ENCODE measurements around the gene EGLN2.
"Not testable (repeated sequence)": the region's sequence is repeated elsewhere in the genome, so short reads cannot be mapped to it uniquely, and the experiment has no call there.

Gene EGLN2

GRCh38 chr19:40803857-40804782 is 5.1 kb downstream of the EGLN2 start:
- peak; percentile 82 for ATAC-seq
- H3K36me3 Mint-ChIP-seq, result peaks cover 60% of the 10 kb centered on the region
- peak overlapping the region; percentile 76 for H3K4me3 Mint-ChIP-seq
- no peaks in the 10 kb centered on the region for H3K9me3 Mint-ChIP-seq
- peak overlapping the region; percentile 90 for H3K27ac Mint-ChIP-seq
- no peaks in the 10 kb centered on the region for H3K27me3 Mint-ChIP-seq
- H3K4me1 Mint-ChIP-seq, result peaks cover 91% of the 10 kb centered on the region

- Mint-ChIP-seq H3K36me3 (peaks cover 58% of the 10 kb centered on the region), H3K4me3 (peak overlapping the region; percentile 41), H3K9me3 (no peaks in the 10 kb centered on the region), H3K4me1 (peaks cover 92% of the 10 kb centered on the region), H3K27ac (peak overlapping the region; percentile 90), H3K27me3 (no peaks in the 10 kb centered on the region)
- no peak for ATAC-seq
Observed at GRCh38 chr19:40804783-40805242, 5.8 kb downstream of the EGLN2 start.

GRCh38 chr19:40805258-40805868 is 6.4 kb downstream of the EGLN2 start:
- no peaks in the 10 kb centered on the region for H3K27me3 Mint-ChIP-seq
- H3K9me3 Mint-ChIP-seq, result no peaks in the 10 kb centered on the region
- peaks cover 52% of the 10 kb centered on the region for H3K36me3 Mint-ChIP-seq
- no peak overlapping the region for H3K4me3 Mint-ChIP-seq
- peak overlapping the region; percentile 90 for H3K27ac Mint-ChIP-seq
- no peak for ATAC-seq
- peaks cover 92% of the 10 kb centered on the region for H3K4me1 Mint-ChIP-seq

GRCh38 chr19:40806423-40807146 is 7.6 kb downstream of the EGLN2 start:
- H3K4me3 Mint-ChIP-seq, result peak overlapping the region; percentile 70
- no peaks in the 10 kb centered on the region for H3K9me3 Mint-ChIP-seq
- peak overlapping the region; percentile 76 for H3K27ac Mint-ChIP-seq
- H3K36me3 Mint-ChIP-seq, result peaks cover 49% of the 10 kb centered on the region
- H3K27me3 Mint-ChIP-seq, result no peaks in the 10 kb centered on the region
- peaks cover 92% of the 10 kb centered on the region for H3K4me1 Mint-ChIP-seq
- peak; percentile 37 for ATAC-seq

DNA sequence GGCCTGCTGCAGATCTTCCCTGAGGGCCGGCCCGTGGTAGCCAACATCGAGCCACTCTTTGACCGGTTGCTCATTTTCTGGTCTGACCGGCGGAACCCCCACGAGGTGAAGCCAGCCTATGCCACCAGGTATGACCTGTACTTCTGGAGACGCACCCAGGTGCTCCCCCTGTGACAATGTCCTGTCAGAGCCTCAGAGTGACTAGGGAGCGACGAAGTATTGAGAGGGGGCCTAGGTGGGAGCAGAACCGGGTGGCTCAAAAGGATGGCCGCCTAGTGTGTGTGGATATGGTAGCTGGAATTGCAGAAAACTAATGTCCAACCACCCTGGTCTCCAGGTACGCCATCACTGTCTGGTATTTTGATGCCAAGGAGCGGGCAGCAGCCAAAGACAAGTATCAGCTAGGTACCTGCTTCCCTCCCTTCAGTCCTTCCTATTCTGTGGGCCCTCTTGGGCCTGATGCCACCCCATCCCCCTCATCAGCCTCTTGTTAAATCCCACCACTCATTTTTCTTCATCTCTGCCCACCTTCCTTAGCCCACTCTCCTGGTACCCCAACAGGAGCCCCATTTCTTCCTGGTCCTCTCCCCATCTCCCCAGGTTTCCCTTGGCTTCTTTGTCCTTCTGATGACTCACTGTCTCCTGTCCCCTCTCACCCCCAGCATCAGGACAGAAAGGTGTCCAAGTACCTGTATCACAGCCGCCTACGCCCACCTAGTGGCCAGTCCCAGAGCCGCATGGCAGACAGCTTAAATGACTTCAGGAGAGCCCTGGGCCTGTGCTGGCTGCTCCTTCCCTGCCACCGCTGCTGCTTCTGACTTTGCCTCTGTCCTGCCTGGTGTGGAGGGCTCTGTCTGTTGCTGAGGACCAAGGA is 8.4 kb downstream of the EGLN2 start:
- Mint-ChIP-seq H3K4me1 (peaks cover 92% of the 10 kb centered on the region), H3K27me3 (no peaks in the 10 kb centered on the region), H3K9me3 (no peaks in the 10 kb centered on the region), H3K36me3 (peaks cover 41% of the 10 kb centered on the region), H3K4me3 (peak overlapping the region; percentile 70), H3K27ac (peak overlapping the region; percentile 76)
- no peak for ATAC-seq

GRCh38 chr19:40808021-40808325 is 9.0 kb downstream of the EGLN2 start:
- Mint-ChIP-seq H3K4me1 (peaks cover 92% of the 10 kb centered on the region), H3K27me3 (no peaks in the 10 kb centered on the region), H3K27ac (peak overlapping the region; percentile 76), H3K9me3 (no peaks in the 10 kb centered on the region), H3K36me3 (peaks cover 39% of the 10 kb centered on the region), H3K4me3 (no peak overlapping the region)
- ATAC-seq, result no peak

GRCh38 chr19:40808497-40808896 is 9.5 kb downstream of the EGLN2 start:
- H3K9me3 Mint-ChIP-seq, result no peaks in the 10 kb centered on the region
- no peaks in the 10 kb centered on the region for H3K27me3 Mint-ChIP-seq
- H3K4me1 Mint-ChIP-seq, result peaks cover 89% of the 10 kb centered on the region
- H3K36me3 Mint-ChIP-seq, result peaks cover 39% of the 10 kb centered on the region
- H3K27ac Mint-ChIP-seq, result peak overlapping the region; percentile 76
- ATAC-seq, result no peak
- H3K4me3 Mint-ChIP-seq, result no peak overlapping the region

DNA sequence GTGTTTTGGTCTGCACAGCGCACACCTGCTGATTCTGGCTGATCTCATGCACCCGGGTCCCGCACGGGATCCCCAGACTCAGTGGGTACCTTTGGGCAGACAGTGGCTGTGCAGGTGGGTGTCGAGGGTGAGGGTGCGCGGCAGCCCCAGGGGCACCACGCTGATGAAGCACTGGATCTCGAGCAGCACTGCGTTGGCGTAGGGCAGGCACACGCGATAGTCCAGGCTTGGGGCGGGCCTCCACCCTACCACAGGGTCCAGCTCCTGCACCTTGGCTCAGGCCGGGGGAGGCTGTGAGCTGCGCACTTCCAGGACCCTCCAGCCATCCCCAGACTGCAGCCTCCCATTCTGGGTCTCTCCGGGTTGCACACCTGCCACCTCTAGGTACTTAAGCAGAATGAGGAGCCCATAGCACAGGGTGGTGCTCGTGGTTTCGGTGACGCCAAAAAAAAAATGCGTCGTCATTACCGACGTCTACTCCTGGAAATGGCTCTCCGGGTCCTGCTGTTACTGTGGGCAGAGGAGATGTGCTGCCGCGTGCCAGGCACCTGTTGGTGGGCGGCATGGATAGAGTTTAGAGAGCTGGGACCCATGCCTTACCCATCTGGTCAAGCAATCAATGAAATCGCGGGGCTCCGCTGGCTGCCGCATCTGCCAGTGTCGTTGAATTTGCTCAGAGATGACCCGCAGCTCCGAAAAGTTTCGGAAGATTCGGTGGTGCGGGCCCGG is 10.5 kb downstream of the EGLN2 start:
- peaks cover 79% of the 10 kb centered on the region for H3K4me1 Mint-ChIP-seq
- peaks cover 31% of the 10 kb centered on the region for H3K36me3 Mint-ChIP-seq
- ATAC-seq, result no peak
- H3K4me3 Mint-ChIP-seq, result no peak overlapping the region
- no peak overlapping the region for H3K27ac Mint-ChIP-seq
- H3K9me3 Mint-ChIP-seq, result no peaks in the 10 kb centered on the region
- H3K27me3 Mint-ChIP-seq, result no peaks in the 10 kb centered on the region

DNA sequence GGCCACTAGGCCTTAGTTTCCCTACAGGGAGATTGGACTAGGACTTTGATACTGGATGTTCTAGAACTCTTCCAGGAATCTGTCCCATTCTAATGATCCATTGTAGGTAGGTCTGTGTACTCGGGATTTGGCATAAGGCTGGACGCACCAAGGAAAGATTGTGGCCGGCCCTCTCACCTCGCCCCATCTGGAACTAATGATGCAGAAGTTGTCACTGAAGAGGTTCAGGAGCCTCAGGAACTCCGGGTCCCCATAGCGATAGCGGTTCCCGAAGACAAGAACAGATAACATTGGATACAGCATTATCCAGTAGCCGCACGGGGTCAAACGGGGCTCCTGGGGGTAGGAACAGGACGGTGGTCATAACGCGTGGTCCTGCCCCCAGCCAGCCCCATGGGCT is 11.2 kb downstream of the EGLN2 start:
- Mint-ChIP-seq H3K9me3 (no peaks in the 10 kb centered on the region), H3K27me3 (no peaks in the 10 kb centered on the region), H3K36me3 (peaks cover 26% of the 10 kb centered on the region), H3K4me1 (peaks cover 72% of the 10 kb centered on the region), H3K4me3 (peak overlapping the region; percentile 16), H3K27ac (no peak overlapping the region)
- no peak for ATAC-seq

DNA sequence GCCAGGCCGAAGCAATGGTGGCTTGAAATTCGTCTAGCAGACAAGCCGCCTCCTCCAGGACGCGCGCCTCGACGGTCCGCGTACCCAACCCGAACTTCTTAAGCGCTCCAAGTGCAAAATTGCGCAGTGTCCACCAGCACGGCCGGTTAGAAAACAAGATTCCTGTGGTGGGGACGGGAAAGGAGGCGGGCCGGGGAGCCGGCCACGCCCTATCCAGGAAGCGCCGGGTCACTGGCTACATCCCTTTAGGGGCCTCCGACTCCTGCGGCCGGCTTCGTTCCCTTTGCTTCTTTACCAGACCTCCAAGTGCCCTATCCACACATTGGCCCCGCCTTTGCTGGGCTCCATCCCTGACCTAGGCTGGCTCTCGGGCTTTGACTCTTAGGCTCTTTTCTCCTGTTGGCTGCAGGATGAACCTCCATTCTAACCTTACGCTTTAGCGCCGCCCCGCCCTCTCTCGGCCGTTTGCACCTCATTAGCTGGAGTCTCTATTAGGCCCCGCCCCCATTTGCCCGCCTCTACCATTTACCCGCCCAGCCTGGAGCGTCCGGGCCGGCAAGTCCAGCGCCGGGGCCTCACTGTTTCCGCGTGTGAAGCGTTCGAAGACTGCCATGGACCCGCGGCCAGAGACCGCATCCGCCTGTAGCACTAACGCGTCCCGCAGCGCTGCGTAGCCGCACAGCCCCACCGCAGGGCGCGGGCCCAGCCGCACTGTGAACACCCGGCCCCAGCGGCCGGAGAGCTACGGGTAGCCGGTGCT is 11.8 kb downstream of the EGLN2 start:
- ATAC-seq, result peak; percentile 92
- Mint-ChIP-seq H3K4me3 (peak overlapping the region; percentile 96), H3K36me3 (peaks cover 26% of the 10 kb centered on the region), H3K4me1 (peaks cover 65% of the 10 kb centered on the region), H3K27ac (peak overlapping the region; percentile 82)
- H3K9me3 Mint-ChIP-seq, H3K27me3 Mint-ChIP-seq: not testable (repeated sequence)

DNA sequence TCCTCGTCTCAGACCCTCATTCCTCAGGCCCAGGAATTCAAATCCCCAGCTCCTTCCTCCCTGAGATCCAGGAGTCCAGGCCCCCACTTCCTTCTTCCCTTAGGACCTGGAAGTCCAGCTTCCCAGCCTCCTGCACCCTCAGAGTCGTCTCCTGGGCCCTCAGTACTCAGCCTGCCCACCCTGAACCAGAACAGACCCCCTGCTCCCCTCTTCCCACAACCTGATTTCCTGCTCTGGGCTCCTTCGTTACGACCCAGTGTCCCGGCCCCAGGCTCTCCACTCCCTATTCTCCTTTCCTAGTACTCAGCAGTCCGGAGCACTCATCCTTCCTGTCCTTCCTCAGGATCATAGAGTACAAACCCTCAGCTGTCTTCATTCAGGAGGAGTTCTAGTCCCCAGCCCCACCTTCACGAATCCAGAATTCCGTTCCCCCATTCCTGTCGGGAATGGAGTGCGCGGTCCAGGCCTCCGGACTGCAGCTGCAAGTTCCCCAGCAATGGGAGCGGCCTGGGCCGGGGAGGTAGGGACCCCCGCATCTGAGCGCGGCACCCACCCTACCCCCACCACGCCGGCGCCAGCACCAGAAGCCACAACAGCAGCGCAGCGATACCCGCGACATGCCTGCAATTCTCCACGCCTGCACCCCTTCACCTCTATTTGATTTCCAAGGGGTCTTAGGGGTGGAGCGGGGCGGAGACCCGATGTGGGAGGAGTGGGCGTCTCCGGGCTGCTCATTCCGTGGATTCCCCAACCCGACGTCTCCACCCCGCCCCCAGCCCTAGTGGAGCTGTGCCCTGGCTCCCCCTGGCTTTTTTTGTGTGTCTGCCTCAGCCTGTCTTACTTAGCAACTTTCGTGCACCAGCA is 12.7 kb downstream of the EGLN2 start:
- Mint-ChIP-seq H3K4me1 (peaks cover 57% of the 10 kb centered on the region), H3K27ac (peak overlapping the region; percentile 82), H3K27me3 (no peaks in the 10 kb centered on the region), H3K36me3 (peaks cover 24% of the 10 kb centered on the region), H3K9me3 (no peaks in the 10 kb centered on the region), H3K4me3 (peak overlapping the region; percentile 96)
- no peak for ATAC-seq

GRCh38 chr19:40812571-40812970 is 13.6 kb downstream of the EGLN2 start:
- ATAC-seq, H3K27me3 Mint-ChIP-seq, H3K9me3 Mint-ChIP-seq: not testable (repeated sequence)
- peak overlapping the region; percentile 82 for H3K27ac Mint-ChIP-seq
- H3K4me3 Mint-ChIP-seq, result peak overlapping the region; percentile 96
- H3K36me3 Mint-ChIP-seq, result peaks cover 15% of the 10 kb centered on the region
- H3K4me1 Mint-ChIP-seq, result peaks cover 50% of the 10 kb centered on the region

DNA sequence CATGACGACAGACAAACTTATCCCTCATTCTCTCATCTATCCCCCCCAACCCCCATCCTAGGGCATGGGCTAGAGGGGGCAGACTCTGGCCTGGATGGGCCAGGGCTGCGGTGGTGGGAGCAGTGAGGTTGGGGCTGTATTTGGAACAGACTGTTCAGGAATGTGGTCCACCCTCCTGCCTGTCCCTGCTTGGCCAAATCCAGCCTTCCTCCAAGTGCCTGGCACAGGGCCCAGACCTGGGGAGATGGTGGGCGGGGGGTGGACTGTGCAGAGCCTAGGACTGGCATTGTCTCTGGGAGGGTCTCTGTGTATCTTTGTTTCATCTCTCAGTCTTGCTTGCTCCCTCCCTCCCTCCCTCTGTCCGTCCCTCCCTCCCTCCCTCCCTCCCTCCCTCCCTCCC is 14.2 kb downstream of the EGLN2 start:
- Mint-ChIP-seq H3K27ac (no peak overlapping the region), H3K4me3 (no peak overlapping the region), H3K9me3 (no peaks in the 10 kb centered on the region)

More for the DNA sequence above, 14.2 kb downstream of the EGLN2 start:
- ATAC-seq, result no peak
- no peaks in the 10 kb centered on the region for H3K27me3 Mint-ChIP-seq
- peaks cover 9% of the 10 kb centered on the region for H3K36me3 Mint-ChIP-seq
- peaks cover 50% of the 10 kb centered on the region for H3K4me1 Mint-ChIP-seq

Measured in stimulated activated memory B cell treated with anti-CD40 and anti-IgM and Interleukin-4, amounts not matched to agents 10 μg/mL and 1 μg/mL and 100 μg/mL, for 72 hours (primary cell).